ENCODE measurements around the gene NSFL1C. TPM values are rescaled to one million over a fixed set of nuclear protein-coding genes. Genes with fewer than 3 reads are reported as not detected.
"Not testable (repeated sequence)": the region's sequence is repeated elsewhere in the genome, so short reads cannot be mapped to it uniquely, and the experiment has no call there.

The NSFL1C gene
- total RNA-seq, 6 experiments from 2014 or later = 40.8 to 53.5 (median 43.4) TPM

DNA sequence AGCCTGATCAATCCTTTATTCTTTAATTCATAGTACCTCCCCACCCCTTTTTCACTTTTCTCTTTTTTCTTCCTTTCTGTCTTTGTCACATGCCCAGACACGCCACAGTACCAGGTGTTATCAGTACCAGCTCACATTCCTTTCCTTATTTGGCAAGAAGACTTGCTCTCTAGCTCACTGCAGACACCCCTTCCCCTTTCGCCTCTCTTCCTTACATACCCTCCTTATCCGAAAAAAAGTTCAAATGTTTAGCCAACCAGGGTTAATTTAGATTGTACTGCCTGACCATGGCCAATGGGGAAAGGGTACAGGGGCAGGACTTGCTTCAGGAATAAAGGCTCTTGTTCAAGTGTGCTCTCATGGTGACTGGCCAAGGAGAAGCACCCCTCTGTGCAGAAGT is 33.8 kb upstream of the NSFL1C start:
- DNase-seq (no peak), ATAC-seq (no peak)
- H3K4me1 ChIP-seq = no peaks in the 10 kb centered on the region
- WGBS (ENCODE audit: insufficient coverage, low coverage, low lambda C conversion rate, missing lambda C conversion rate) = 55% methylated on average over 3 of the region's 3 CpGs
- no peaks in the 10 kb centered on the region for H3K36me3 ChIP-seq
- H3K27ac ChIP-seq = no peak overlapping the region
- no peak overlapping the region for H3K4me3 ChIP-seq
- intact Hi-C loops (cut with DNase I) = no loop called here
- no peak for TF ChIP-seq POLR2A (IDR thresholded peaks at IDR 0.05)
- TF ChIP-seq, protein P1, sequence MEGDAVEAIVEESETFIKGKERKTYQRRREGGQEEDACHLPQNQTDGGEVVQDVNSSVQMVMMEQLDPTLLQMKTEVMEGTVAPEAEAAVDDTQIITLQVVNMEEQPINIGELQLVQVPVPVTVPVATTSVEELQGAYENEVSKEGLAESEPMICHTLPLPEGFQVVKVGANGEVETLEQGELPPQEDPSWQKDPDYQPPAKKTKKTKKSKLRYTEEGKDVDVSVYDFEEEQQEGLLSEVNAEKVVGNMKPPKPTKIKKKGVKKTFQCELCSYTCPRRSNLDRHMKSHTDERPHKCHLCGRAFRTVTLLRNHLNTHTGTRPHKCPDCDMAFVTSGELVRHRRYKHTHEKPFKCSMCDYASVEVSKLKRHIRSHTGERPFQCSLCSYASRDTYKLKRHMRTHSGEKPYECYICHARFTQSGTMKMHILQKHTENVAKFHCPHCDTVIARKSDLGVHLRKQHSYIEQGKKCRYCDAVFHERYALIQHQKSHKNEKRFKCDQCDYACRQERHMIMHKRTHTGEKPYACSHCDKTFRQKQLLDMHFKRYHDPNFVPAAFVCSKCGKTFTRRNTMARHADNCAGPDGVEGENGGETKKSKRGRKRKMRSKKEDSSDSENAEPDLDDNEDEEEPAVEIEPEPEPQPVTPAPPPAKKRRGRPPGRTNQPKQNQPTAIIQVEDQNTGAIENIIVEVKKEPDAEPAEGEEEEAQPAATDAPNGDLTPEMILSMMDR (IDR thresholded peaks at IDR 0.05) = no peak
- peaks cover 0 to 2% (median 0%) of the 10 kb centered on the region in 4 donors for H3K9me3 ChIP-seq
- H3K27me3 ChIP-seq = no peaks in the 10 kb centered on the region

DNA sequence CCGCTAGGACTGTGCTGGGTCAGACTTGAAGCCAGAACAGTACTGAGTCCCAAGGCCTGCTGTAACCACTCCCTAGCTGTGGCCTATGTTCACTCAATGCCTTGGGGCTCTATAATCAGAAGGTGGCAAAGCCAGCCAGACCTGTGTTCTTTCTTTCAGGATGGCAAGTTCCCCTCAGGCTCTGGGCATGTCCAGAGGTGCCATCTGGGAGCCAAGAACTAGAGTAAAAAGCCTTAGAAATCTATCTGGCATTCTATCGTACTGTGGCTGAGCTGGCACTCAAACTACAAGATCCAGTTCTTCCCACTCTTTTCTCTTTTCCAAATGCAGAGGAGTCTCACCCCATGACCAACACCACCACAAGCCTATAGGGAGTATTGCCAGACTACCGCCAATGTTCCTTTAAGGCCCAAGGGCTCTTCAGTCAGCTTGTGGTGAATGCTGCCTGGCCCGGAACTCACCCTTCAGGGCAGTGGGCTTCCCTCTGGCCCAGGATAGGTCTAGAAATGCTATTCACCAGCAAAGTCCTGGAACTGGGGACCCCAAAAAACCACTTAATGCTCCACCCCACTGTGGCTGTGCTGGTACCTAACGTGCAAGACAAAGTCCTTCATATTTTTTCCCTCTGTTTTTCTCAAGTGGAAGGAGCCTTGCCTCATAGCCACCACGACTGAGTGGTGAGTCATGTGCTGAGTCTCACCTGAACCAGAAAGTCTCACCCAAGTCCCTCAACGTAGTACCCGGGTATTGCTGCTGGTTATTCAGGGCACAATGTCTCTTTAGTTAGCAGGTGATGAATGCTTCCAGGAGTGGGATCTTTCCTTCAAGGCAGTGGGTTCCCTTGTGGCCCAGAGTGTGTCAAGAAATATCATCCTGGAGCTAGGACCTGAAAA is 33.1 kb upstream of the NSFL1C start:
- Histone ChIP-seq H3K36me3 (no peaks in the 10 kb centered on the region), H3K4me1 (no peaks in the 10 kb centered on the region), H3K27ac (no peak overlapping the region), H3K27me3 (no peaks in the 10 kb centered on the region), H3K9me3 (peaks cover 0 to 2% (median 0%) of the 10 kb centered on the region in 4 donors), H3K4me3 (no peak overlapping the region)
- DNase-seq (no peak), ATAC-seq (no peak)
- 57% methylated on average over 3 of the region's 8 CpGs for whole genome bisulfite sequencing (ENCODE audit: insufficient coverage, low coverage, low lambda C conversion rate, missing lambda C conversion rate)
- no peak for TF ChIP-seq POLR2A (IDR thresholded peaks at IDR 0.05)
- TF ChIP-seq, protein P1 (IDR thresholded peaks at IDR 0.05) = no peak
- intact Hi-C loops (cut with DNase I) = no loop called here

DNA sequence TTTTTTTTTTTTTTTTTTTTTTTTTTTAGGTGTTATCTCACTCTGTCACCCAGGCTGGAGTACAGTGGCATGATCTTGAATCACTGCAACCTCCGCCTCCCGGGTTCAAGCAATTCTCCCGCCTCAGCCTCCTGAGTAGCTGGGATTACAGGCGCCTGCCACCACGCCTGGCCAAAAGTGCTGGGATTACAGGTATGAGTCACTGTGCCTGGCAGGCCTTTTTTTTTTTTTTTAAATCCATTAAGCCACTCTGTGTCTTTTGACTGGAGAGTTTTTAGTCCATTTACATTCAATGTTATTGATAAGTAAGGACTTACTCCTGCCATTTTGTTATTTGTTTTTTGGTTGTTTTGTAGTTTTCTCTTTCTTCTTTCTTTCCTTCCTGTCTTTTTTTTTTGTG is 30.7 kb upstream of the NSFL1C start:
- H3K4me3 ChIP-seq; H3K4me1 ChIP-seq; DNase-seq; H3K27ac ChIP-seq; H3K36me3 ChIP-seq; H3K27me3 ChIP-seq; ATAC-seq; H3K9me3 ChIP-seq; intact Hi-C loops (cut with DNase I): not testable (repeated sequence)
- WGBS (ENCODE audit: insufficient coverage, low coverage, low lambda C conversion rate, missing lambda C conversion rate) = 100% methylated on average over 1 of the region's 5 CpGs

DNA sequence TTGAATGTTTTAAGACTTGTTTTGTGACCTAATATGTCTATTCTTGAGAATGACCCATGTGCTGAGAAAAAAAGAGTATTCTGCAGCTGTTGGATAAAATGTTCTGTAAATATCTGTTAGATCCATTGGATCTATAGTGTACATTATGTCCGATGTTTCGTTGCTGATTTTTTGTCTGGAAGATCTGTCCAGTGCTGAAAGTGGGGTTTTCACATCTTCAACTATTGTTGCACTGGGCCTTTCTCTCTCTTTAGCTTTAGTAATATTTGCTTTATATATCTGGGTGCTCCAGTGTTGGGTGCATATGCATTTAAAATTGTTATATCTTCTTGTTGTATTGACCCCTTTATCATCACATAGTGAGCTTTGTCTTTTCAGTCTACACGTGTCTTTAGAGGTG is 30.3 kb upstream of the NSFL1C start:
- Histone ChIP-seq H3K9me3 (peaks cover 0 to 2% (median 0%) of the 10 kb centered on the region in 4 donors), H3K4me3 (no peak overlapping the region), H3K27ac (no peak overlapping the region), H3K36me3 (no peaks in the 10 kb centered on the region), H3K27me3 (no peaks in the 10 kb centered on the region), H3K4me1 (no peaks in the 10 kb centered on the region)
- TF ChIP-seq, protein P1 (IDR thresholded peaks at IDR 0.05) = no peak
- TF ChIP-seq POLR2A (IDR thresholded peaks at IDR 0.05) = no peak
- WGBS (ENCODE audit: insufficient coverage, low coverage, low lambda C conversion rate, missing lambda C conversion rate) = 93% methylated on average over 2 of the region's 3 CpGs
- intact Hi-C loops (cut with DNase I) = no loop called here
- ATAC-seq (no peak), DNase-seq (no peak)

DNA sequence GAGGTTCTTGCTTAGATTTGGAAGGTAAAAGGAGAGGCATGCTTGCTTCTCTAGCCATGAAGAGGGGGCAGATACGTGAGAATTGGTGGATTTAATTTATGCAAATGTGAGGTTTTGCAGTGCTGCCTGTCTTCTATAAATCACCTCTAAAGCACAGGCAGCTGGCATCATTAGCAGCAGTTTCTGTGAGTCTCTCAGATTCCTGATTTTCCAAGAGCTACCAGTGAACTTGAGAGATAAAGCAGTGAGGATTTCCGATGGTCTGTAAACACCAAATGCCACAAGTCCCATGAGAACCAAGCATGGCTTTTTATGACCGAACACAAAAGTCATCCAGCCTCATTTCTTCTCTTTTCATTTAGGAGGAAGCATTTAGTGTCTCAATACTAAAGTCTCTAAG is 27.8 kb upstream of the NSFL1C start:
- no peak overlapping the region for H3K4me3 ChIP-seq
- no peaks in the 10 kb centered on the region for H3K36me3 ChIP-seq
- TF ChIP-seq, protein P1 (IDR thresholded peaks at IDR 0.05) = no peak
- TF ChIP-seq POLR2A (IDR thresholded peaks at IDR 0.05) = no peak
- H3K9me3 ChIP-seq = peaks cover 0 to 2% (median 0%) of the 10 kb centered on the region in 4 donors
- no peaks in the 10 kb centered on the region for H3K4me1 ChIP-seq
- H3K27me3 ChIP-seq = no peaks in the 10 kb centered on the region
- intact Hi-C loops (cut with DNase I) = no loop called here
- no peak overlapping the region for H3K27ac ChIP-seq
- ATAC-seq = no peak
- no peak for DNase-seq
- 28% methylated on average over 3 of the region's 3 CpGs for WGBS (ENCODE audit: insufficient coverage, low coverage, low lambda C conversion rate, missing lambda C conversion rate)
